Fibroblast of gingiva (primary cell): Measurements from ENCODE around the gene LDLRAD2.
A peak's percentile ranks its signal among the peaks of the same experiment; 100 is the strongest.

Source experiments
- DNase-seq: peaks from one replicate; pipeline ENCODE4 v3.0.0-alpha.2; 2011; ENCODE audit warnings: low read depth

Gene LDLRAD2

GRCh38 chr1:21842606-21843162, 30.6 kb downstream of the LDLRAD2 start:
- no peak for DNase-seq

GRCh38 chr1:21843208-21843607, 31.1 kb downstream of the LDLRAD2 start:
- no peak for DNase-seq

- DNase-seq, result no peak
These were observed 31.9 kb downstream of the LDLRAD2 start for GRCh38 chr1:21843996-21844395.

GRCh38 chr1:21845646-21846641, 33.9 kb downstream of the LDLRAD2 start:
- DNase-seq, result no peak

- DNase-seq, result no peak
These were observed 35.4 kb downstream of the LDLRAD2 start for GRCh38 chr1:21847223-21848205.

- no peak for DNase-seq
These were observed 36.6 kb downstream of the LDLRAD2 start for GRCh38 chr1:21848524-21849174.

- DNase-seq, result no peak
These were observed 38.0 kb downstream of the LDLRAD2 start for GRCh38 chr1:21849909-21850576.

GRCh38 chr1:21851430-21852250, 39.6 kb downstream of the LDLRAD2 start:
- DNase-seq, result no peak

GRCh38 chr1:21852282-21853130, 40.4 kb downstream of the LDLRAD2 start:
- no peak for DNase-seq

GRCh38 chr1:21853131-21853427, 41.0 kb downstream of the LDLRAD2 start:
- DNase-seq, result no peak

- no peak for DNase-seq
These were observed 42.2 kb downstream of the LDLRAD2 start for GRCh38 chr1:21854090-21854750.

GRCh38 chr1:21854751-21855131, 42.7 kb downstream of the LDLRAD2 start:
- no peak for DNase-seq

GRCh38 chr1:21855257-21856096, 43.4 kb downstream of the LDLRAD2 start:
- DNase-seq, result no peak

GRCh38 chr1:21857142-21857839, 45.2 kb downstream of the LDLRAD2 start:
- DNase-seq, result peak; percentile 40

- peak; percentile 10 for DNase-seq
These were observed 46.0 kb downstream of the LDLRAD2 start for GRCh38 chr1:21857840-21858670.

- DNase-seq, result no peak
These were observed 47.7 kb downstream of the LDLRAD2 start for GRCh38 chr1:21859669-21860179.
